Measurements from ENCODE around the gene ELMO1. TPM values are rescaled to one million over a fixed set of nuclear protein-coding genes. Genes with fewer than 3 reads are reported as not detected.

Gene ELMO1
- total and polyA plus RNA-seq, 2 experiments from 2014 or later, result 6.5 to 24.9 TPM

GRCh38 chr7:36944838-36945237 is 503.8 kb downstream of the ELMO1 start:
- H3K4me3 ChIP-seq, result no peak overlapping the region
- peaks cover 10% of the 10 kb centered on the region; the same call in 1 of the 2 replicates for H3K4me1 ChIP-seq (ENCODE audit: insufficient read depth)
- H3K27ac Mint-ChIP-seq, result no peak overlapping the region
- H2AFZ ChIP-seq, result no peak overlapping the region
- H3K4me3 Mint-ChIP-seq, result no peak overlapping the region
- no peak overlapping the region for H3K27ac ChIP-seq (ENCODE audit: low read depth)
- H3K9me3 Mint-ChIP-seq, result no peaks in the 10 kb centered on the region; the same call in 1 of the 3 replicates
- TF ChIP-seq CREB1 (CRISPR knock-in tag; IDR thresholded peaks at IDR 0.05; ENCODE audit: low read depth), result no peak
- no peak for TF ChIP-seq REST (IDR thresholded peaks at IDR 0.05; ENCODE audit: unreplicated experiment)
- TF ChIP-seq EZH2 (IDR thresholded peaks at IDR 0.05; ENCODE audit: low read depth, unreplicated experiment), result no peak
- H3K36me3 ChIP-seq (ENCODE audit: insufficient read depth), result no peaks in the 10 kb centered on the region
- ATAC-seq (no peak), DNase-seq (ENCODE audit: low spot score) (no peak)
- H3K4me1 Mint-ChIP-seq, result peaks cover 10% of the 10 kb centered on the region
- H3K27me3 Mint-ChIP-seq (ENCODE audit: insufficient read depth, low read depth, poor library complexity), result peaks cover 6% of the 10 kb centered on the region
- H3F3A ChIP-seq (replicated peaks; ENCODE audit: low read depth), result no peaks in the 10 kb centered on the region
- no peaks in the 10 kb centered on the region for H4K20me1 ChIP-seq (replicated peaks; ENCODE audit: insufficient read depth)
- H3K79me2 ChIP-seq (replicated peaks; ENCODE audit: insufficient read depth), result no peaks in the 10 kb centered on the region
- H3K36me3 Mint-ChIP-seq (ENCODE audit: low read depth), result peaks cover 2% of the 10 kb centered on the region; the same call in 1 of the 3 replicates
- H3K9me2 ChIP-seq (ENCODE audit: insufficient read depth), result peaks cover 20% of the 10 kb centered on the region; the same call in 1 of the 2 replicates
- H3K4me2 ChIP-seq, result no peak overlapping the region
- no peaks in the 10 kb centered on the region for H3K27me3 ChIP-seq (ENCODE audit: insufficient read depth)

- H4K20me1 ChIP-seq (replicated peaks; ENCODE audit: insufficient read depth), result no peaks in the 10 kb centered on the region
- Mint-ChIP-seq H3K4me3 (no peak overlapping the region), H3K36me3 (ENCODE audit: low read depth) (peaks cover under 1% of the 10 kb centered on the region; the same call in 2 of the 3 replicates), H3K27me3 (ENCODE audit: insufficient read depth, low read depth, poor library complexity) (peaks cover 5% of the 10 kb centered on the region), H3K9me3 (peaks cover 6% of the 10 kb centered on the region), H3K4me1 (peaks cover 7% of the 10 kb centered on the region), H3K27ac (no peak overlapping the region)
- no peak for DNase-seq (ENCODE audit: low spot score)
- no peak overlapping the region for H3K27ac ChIP-seq (ENCODE audit: low read depth)
- H3K9me2 ChIP-seq (ENCODE audit: insufficient read depth), result peaks cover 15% of the 10 kb centered on the region; the same call in 1 of the 2 replicates
- H3K27me3 ChIP-seq (ENCODE audit: insufficient read depth), result no peaks in the 10 kb centered on the region
- no peak overlapping the region for H3K4me2 ChIP-seq
- no peaks in the 10 kb centered on the region for H3F3A ChIP-seq (replicated peaks; ENCODE audit: low read depth)
- ATAC-seq, result no peak
- H3K36me3 ChIP-seq (ENCODE audit: insufficient read depth), result no peaks in the 10 kb centered on the region
- no peak overlapping the region for H2AFZ ChIP-seq
- peaks cover 10% of the 10 kb centered on the region; the same call in 1 of the 2 replicates for H3K4me1 ChIP-seq (ENCODE audit: insufficient read depth)
- H3K79me2 ChIP-seq (replicated peaks; ENCODE audit: insufficient read depth), result no peaks in the 10 kb centered on the region
- no peak overlapping the region for H3K4me3 ChIP-seq
- no peak for TF ChIP-seq JUNB (IDR thresholded peaks at IDR 0.05; ENCODE audit: unreplicated experiment)
- TF ChIP-seq CTCF (conservative IDR thresholded peaks at IDR 0.05; ENCODE audit: low read depth in 2 of 2), result no peak
- TF ChIP-seq REST (IDR thresholded peaks at IDR 0.05; ENCODE audit: unreplicated experiment), result no peak
- TF ChIP-seq ZNF114 (CRISPR knock-in tag; IDR thresholded peaks at IDR 0.05), result no peak
Observed at GRCh38 chr7:36943591-36944435, 504.9 kb downstream of the ELMO1 start.

All from GM23338 (cell line).